Testis (tissue), 3 donors: ENCODE results near the gene TEDDM1. TPM values are rescaled to one million over a fixed set of nuclear protein-coding genes. Genes with fewer than 3 reads are reported as not detected.

Experiments used
- DNase-seq: peaks from one replicate; pipeline ENCODE4 v3.0.0-alpha.2; 2019
- H3K27ac ChIP-seq, 2 donors: fragments of 200-600 bp; sonication (generic); one replicate each; pipeline ENCODE4 v1.5.1; 2019
- H3K27me3 ChIP-seq: fragments of 200-600 bp; sonication (generic); one replicate; pipeline ENCODE4 v1.5.1; 2019
- H3K36me3 ChIP-seq: fragments of 200-600 bp; sonication (generic); one replicate; pipeline ENCODE4 v1.5.1; 2017; ENCODE audit warnings: low read depth; ENCODE audit errors: missing control alignments
- H3K4me1 ChIP-seq: fragments of 200-600 bp; sonication (generic); one replicate; pipeline ENCODE4 v1.5.1; 2019
- H3K4me3 ChIP-seq, 2 donors: fragments of 200-600 bp; sonication (generic); one replicate each; pipeline ENCODE4 v1.5.1; 2017 to 2019
- H3K9me3 ChIP-seq: fragments of 200-600 bp; sonication (generic); one replicate; pipeline ENCODE4 v1.5.1; 2017
- CTCF ChIP-seq, 3 experiments: fragments of 450-650 bp in 2 of 3; fragments of 200-600 bp in 1 of 3; sonication (generic) in 1 of 3; IDR thresholded peaks; one replicate each; pipeline ENCODE4 v1.5.1; 2016 to 2019; ENCODE audit warnings: antibody characterized with exemption in 3 of 3, mild to moderate bottlenecking in 2 of 3, moderate library complexity in 1 of 3
- POLR2A ChIP-seq: fragments of 450-650 bp; IDR thresholded peaks from one replicate; pipeline ENCODE4 v1.6.1; 2017; ENCODE audit warnings: antibody characterized with exemption, mild to moderate bottlenecking, moderate library complexity
- WGBS, 2 donors: methylation state at CpG; one replicate each; pipeline ENCODE4 v1.1.5; 2018; 5-methylcytosine and 5-hydroxymethylcytosine counted together
- intact Hi-C: fragments of 100-400 bp; cut with DNase I; formaldehyde crosslinking; loops from one replicate; pipeline ENCODE4 v1.15.1; 2023; ENCODE audit warnings: low total_unique reads
- polyA plus RNA-seq: library from polyadenylated mRNA; stranded (reverse); fragments of 350-450 nt; fragmentation: Illumina TruSeq; extraction: RNeasy Lipid Tissue Mini Kit (QIAGEN cat#74804); gene quantifications from one replicate; pipeline ENCODE4 v1.2.3, GENCODE V29; 2014; ENCODE audit warnings: low read depth, low replicate concordance; ENCODE audit not compliant: insufficient read depth
- total RNA-seq, 2 donors: library from RNA; depleted of rRNA; stranded (reverse); fragments of >200 nt; gene quantifications; one replicate each; pipeline ENCODE4 v1.2.3, GENCODE V29; 2016

The TEDDM1 gene
- total and polyA plus RNA-seq, 3 donors from 2014 or later, result not detected

- DNase-seq, result peak; percentile 55
- TF ChIP-seq CTCF (IDR thresholded peaks at IDR 0.05) (no peak), POLR2A (no peak)
- Histone ChIP-seq H3K4me1 (peaks cover 42% of the 10 kb centered on the region), H3K9me3 (no peaks in the 10 kb centered on the region), H3K27ac (peak overlapping the region; percentile 55 to 99), H3K36me3 (no peaks in the 10 kb centered on the region), H3K27me3 (no peaks in the 10 kb centered on the region), H3K4me3 (no peak overlapping the region)
- intact Hi-C loops, result loop anchor here (5.0 kb wide), 1 partner anchor 252 kb away; no protein-coding TSS in a partner anchor
- WGBS, 2 donors, result 27 to 36% methylated on average over 5 of the region's 5 CpGs
These were observed 6.3 kb downstream of the TEDDM1 start for GRCh38 chr1:182394055-182394775.

- intact Hi-C loops, result loop anchor here (5.0 kb wide), 1 partner anchor 250 kb away; no protein-coding TSS in a partner anchor
- H3K27me3 ChIP-seq, result no peaks in the 10 kb centered on the region
- WGBS, 2 donors, result 16 to 40% methylated on average over 15 to 31 of the region's 47 CpGs
- H3K4me1 ChIP-seq, result peaks cover 51% of the 10 kb centered on the region
- TF ChIP-seq POLR2A (no peak), CTCF (IDR thresholded peaks at IDR 0.05) (no peak)
- peak overlapping the region; percentile 97 to 99 for H3K27ac ChIP-seq
- H3K4me3 ChIP-seq, result peak overlapping the region; percentile 93 to 98
- H3K9me3 ChIP-seq, result no peaks in the 10 kb centered on the region
- no peaks in the 10 kb centered on the region for H3K36me3 ChIP-seq
- peak; percentile 48 for DNase-seq
These were observed 8.1 kb downstream of the TEDDM1 start for GRCh38 chr1:182392050-182393028.

- Histone ChIP-seq H3K36me3 (no peaks in the 10 kb centered on the region), H3K4me3 (peak within 1 kb of the TSS; percentile 93 to 98), H3K9me3 (no peaks in the 10 kb centered on the region), H3K27ac (peak within 1 kb of the TSS; percentile 97 to 99), H3K4me1 (peaks cover 48% of the 10 kb centered on the region), H3K27me3 (no peaks in the 10 kb centered on the region)
- 0 to 1% methylated on average over 22 to 64 of the region's 70 CpGs for WGBS, 2 donors
- peak; percentile 97 for DNase-seq
- TF ChIP-seq CTCF (IDR thresholded peaks at IDR 0.05), result no peak
- TF ChIP-seq POLR2A, result peak; percentile 89
- intact Hi-C loops, result loop anchor here (5.0 kb wide), 1 partner anchor 249 kb away; no protein-coding TSS in a partner anchor
These were observed 9.0 kb downstream of the TEDDM1 start, which contains the start of gene GLUL for GRCh38 chr1:182391362-182392049. TSS of gene GLUL (minus strand) at chr1:182391790. CDS start at chr1:182388737, 3,053 bp downstream.

- peaks cover 48% of the 10 kb centered on the region for H3K4me1 ChIP-seq
- no peaks in the 10 kb centered on the region for H3K36me3 ChIP-seq
- intact Hi-C loops, result loop anchor here (5.0 kb wide), 1 partner anchor 249 kb away; no protein-coding TSS in a partner anchor
- no peak for DNase-seq
- peak overlapping the region; percentile 93 to 98 for H3K4me3 ChIP-seq
- no peaks in the 10 kb centered on the region for H3K9me3 ChIP-seq
- H3K27me3 ChIP-seq, result no peaks in the 10 kb centered on the region
- H3K27ac ChIP-seq, result peak overlapping the region; percentile 97 to 99
- WGBS, 2 donors, result 0 to 1% methylated on average over 9 to 21 of the region's 35 CpGs
- TF ChIP-seq POLR2A (no peak), CTCF (IDR thresholded peaks at IDR 0.05) (no peak)
These were observed 9.5 kb downstream of the TEDDM1 start for GRCh38 chr1:182391028-182391361.
